Osteoblast (primary cell): ENCODE results near the gene CCNT2. TPM values are rescaled to one million over a fixed set of nuclear protein-coding genes. Genes with fewer than 3 reads are reported as not detected.

Source experiments
- DNase-seq: peaks from one replicate; pipeline ENCODE4 v3.0.0; 2011; ENCODE audit warnings: low spot score, mixed read lengths; ENCODE audit not compliant: insufficient read length; ENCODE audit errors: missing footprints
- H2AFZ ChIP-seq: 2 replicates; pipeline ENCODE4 v1.6.0; 2011; ENCODE audit warnings: mild to moderate bottlenecking, low read length
- H3K27ac ChIP-seq: 2 replicates; pipeline ENCODE4 v1.5.1; 2011; ENCODE audit warnings: mild to moderate bottlenecking, low read depth, low read length, moderate library complexity
- H3K27me3 ChIP-seq: 2 replicates; pipeline ENCODE4 v1.6.0; 2012; ENCODE audit warnings: mild to moderate bottlenecking, control low read depth, inconsistent platforms, low read length, moderate library complexity; ENCODE audit not compliant: insufficient read depth
- H3K36me3 ChIP-seq: 2 replicates; pipeline ENCODE4 v1.5.1; 2011; ENCODE audit warnings: mild to moderate bottlenecking, low read length, control low read depth, moderate library complexity; ENCODE audit not compliant: insufficient read depth
- H3K4me1 ChIP-seq: 2 replicates; pipeline ENCODE4 v1.5.1; 2011; ENCODE audit warnings: mild to moderate bottlenecking, low read length, control low read depth, moderate library complexity; ENCODE audit not compliant: insufficient read depth
- H3K4me2 ChIP-seq: 2 replicates; pipeline ENCODE4 v1.6.0; 2011; ENCODE audit warnings: mild to moderate bottlenecking, low read length; ENCODE audit not compliant: insufficient read depth
- H3K4me3 ChIP-seq: fragments of 200-600 bp; sonication (generic); 3 replicates; pipeline ENCODE4 v1.5.1; 2012; ENCODE audit warnings: mild to moderate bottlenecking, low read length, inconsistent platforms; ENCODE audit not compliant: insufficient read depth
- H3K79me2 ChIP-seq: 2 replicates; pipeline ENCODE4 v1.6.0; 2012; ENCODE audit warnings: mild to moderate bottlenecking, low read length, control low read depth, inconsistent platforms; ENCODE audit not compliant: insufficient read depth
- H3K9me3 ChIP-seq: 2 replicates; pipeline ENCODE4 v1.5.1; 2011; ENCODE audit warnings: low read depth, low read length, control low read depth
- H4K20me1 ChIP-seq: 2 replicates; pipeline ENCODE4 v1.6.0; 2012; ENCODE audit warnings: mild to moderate bottlenecking, low read length, control low read depth; ENCODE audit not compliant: insufficient read depth
- total RNA-seq: library from RNA; depleted of rRNA; stranded (reverse); fragments of >200 nt; gene quantifications from 2 replicates; pipeline ENCODE4 v1.2.3, GENCODE V29; 2012
- TF ChIP-seq, protein P1 (sequence below): IDR thresholded peaks from 2 replicates; pipeline ENCODE4 v1.5.1; 2011; ENCODE audit warnings: mild to moderate bottlenecking, low read depth, low read length, moderate library complexity; ENCODE audit errors: extremely low read depth

The CCNT2 gene
- total RNA-seq, 1 donor, result 26.8 TPM

DNA sequence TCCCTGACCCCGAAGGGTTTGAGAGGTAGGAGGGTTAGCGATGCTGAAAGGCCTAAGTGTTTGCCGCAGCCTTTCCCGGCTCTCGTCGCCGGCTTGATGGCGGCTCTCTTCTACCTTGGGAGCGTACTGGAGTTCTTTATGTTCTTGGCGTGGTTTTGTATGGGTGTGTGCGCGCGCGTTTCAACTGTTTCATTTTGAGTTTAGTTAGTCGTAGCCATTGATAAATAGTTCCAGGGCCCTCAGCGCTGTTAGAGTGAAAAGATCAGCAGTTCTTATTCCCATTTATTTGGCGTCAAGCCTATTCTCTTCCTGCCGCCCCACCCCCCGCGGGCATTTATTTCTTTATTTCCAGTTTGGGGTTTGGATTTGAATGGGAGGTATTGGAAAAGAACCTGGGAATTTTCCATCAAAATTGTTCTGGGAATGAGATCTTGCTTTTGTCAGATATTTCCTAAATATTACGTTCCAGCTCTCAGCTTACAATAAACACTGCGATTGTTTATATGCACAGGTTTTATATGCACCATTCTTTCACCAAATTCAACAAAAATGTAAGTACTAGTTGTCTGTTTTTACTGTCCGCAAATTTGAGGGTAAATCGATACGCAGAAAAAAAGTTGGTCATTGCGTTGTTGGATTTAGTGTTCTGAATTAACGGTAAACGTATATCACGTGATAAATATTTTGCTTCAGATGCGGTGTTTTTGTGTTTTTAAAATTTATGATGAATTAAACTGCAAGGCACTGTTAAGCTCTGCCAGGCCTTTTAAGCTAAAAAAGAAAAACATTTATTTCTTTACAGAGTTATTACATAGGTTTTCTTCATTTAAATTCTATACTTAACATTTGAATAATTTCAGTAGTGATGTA lies 954 bp downstream of the CCNT2 start:
- peaks cover 57% of the 10 kb centered on the region for H3K79me2 ChIP-seq
- no peaks in the 10 kb centered on the region for H3K9me3 ChIP-seq
- peak overlapping the region; percentile 87 for H3K4me3 ChIP-seq
- peak overlapping the region; percentile 91 for H3K27ac ChIP-seq
- no peaks in the 10 kb centered on the region for H3K27me3 ChIP-seq
- H3K4me1 ChIP-seq, result peaks cover 14% of the 10 kb centered on the region
- H3K4me2 ChIP-seq, result peak overlapping the region; percentile 88
- H4K20me1 ChIP-seq, result peaks cover 47% of the 10 kb centered on the region
- no peaks in the 10 kb centered on the region for H3K36me3 ChIP-seq
- no peak for DNase-seq
- TF ChIP-seq, protein P1, sequence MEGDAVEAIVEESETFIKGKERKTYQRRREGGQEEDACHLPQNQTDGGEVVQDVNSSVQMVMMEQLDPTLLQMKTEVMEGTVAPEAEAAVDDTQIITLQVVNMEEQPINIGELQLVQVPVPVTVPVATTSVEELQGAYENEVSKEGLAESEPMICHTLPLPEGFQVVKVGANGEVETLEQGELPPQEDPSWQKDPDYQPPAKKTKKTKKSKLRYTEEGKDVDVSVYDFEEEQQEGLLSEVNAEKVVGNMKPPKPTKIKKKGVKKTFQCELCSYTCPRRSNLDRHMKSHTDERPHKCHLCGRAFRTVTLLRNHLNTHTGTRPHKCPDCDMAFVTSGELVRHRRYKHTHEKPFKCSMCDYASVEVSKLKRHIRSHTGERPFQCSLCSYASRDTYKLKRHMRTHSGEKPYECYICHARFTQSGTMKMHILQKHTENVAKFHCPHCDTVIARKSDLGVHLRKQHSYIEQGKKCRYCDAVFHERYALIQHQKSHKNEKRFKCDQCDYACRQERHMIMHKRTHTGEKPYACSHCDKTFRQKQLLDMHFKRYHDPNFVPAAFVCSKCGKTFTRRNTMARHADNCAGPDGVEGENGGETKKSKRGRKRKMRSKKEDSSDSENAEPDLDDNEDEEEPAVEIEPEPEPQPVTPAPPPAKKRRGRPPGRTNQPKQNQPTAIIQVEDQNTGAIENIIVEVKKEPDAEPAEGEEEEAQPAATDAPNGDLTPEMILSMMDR, result no peak
- H2AFZ ChIP-seq, result peak overlapping the region; percentile 98

DNA sequence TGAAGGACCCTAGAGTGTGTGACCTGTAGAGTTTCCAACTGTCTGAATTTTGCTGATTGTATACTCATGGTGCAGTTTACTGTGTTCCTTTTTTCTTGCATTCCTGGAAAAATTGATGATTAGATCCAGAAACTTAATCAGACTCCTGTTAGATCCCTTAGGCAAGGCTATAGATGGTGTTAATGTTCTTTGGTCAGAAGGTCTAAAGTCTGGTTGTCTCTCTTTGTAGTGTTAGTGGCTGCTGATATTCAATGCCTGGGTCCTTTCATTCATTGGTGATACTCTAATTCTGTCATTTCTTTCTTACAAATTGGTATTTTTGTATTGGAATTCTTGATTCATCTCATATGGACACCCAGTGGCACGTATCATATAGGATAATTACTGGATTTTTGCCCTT lies 6.3 kb downstream of the CCNT2 start:
- H3K4me2 ChIP-seq, result no peak overlapping the region
- peaks cover 99% of the 10 kb centered on the region for H3K79me2 ChIP-seq
- no peaks in the 10 kb centered on the region for H3K27me3 ChIP-seq
- no peak overlapping the region for H2AFZ ChIP-seq
- no peak for DNase-seq
- TF ChIP-seq, protein P1, result no peak
- no peak overlapping the region for H3K4me3 ChIP-seq
- H3K4me1 ChIP-seq, result peaks cover 24% of the 10 kb centered on the region
- H3K27ac ChIP-seq, result no peak overlapping the region
- H3K36me3 ChIP-seq, result no peaks in the 10 kb centered on the region
- no peaks in the 10 kb centered on the region for H3K9me3 ChIP-seq
- H4K20me1 ChIP-seq, result peaks cover 78% of the 10 kb centered on the region

DNA sequence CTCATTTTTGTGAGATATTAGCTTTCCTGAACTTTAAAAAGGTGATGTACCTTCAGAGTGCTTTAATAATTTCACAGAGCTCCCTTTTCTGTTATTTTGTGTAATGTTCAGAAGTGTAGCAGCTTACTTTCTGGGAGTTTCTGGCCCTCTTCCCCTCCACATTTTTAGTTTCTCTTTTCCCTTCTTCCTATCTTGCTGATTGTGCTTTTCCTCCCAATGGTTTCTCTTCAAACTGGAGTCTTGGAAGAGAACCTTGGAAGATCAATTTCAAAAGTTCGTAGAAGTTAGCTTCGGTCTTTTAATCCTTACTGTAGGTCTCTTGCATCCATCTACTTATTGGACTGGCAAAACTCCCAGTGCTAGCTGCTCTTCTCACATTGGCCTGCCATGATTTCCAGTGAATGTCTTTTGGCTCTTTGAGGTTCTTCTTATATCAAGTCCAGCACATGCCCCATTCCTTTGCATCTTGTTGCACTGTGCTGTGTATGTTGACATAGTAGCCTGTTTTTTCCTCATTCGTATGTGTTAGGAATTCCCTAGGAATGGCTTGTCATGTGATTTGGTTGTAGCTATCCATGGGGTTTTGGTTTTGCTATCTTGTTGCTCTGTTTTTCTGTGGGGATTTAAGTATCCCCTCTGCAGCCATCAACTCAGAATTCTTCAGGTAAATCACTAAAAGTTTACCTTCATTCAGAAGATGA lies 7.8 kb downstream of the CCNT2 start:
- peak; percentile 44 for DNase-seq

More for the DNA sequence above, 7.8 kb downstream of the CCNT2 start:
- Histone ChIP-seq H3K36me3 (no peaks in the 10 kb centered on the region), H3K27ac (no peak overlapping the region), H3K9me3 (no peaks in the 10 kb centered on the region), H3K79me2 (peaks cover 99% of the 10 kb centered on the region), H4K20me1 (peaks cover 72% of the 10 kb centered on the region), H3K4me1 (peaks cover 17% of the 10 kb centered on the region), H2AFZ (no peak overlapping the region), H3K4me3 (no peak overlapping the region), H3K4me2 (no peak overlapping the region), H3K27me3 (no peaks in the 10 kb centered on the region)
- TF ChIP-seq, protein P1, result no peak
